GM21515 (cell line): ENCODE data around the gene PKD2L1.
"Not testable (repeated sequence)": the region's sequence is repeated elsewhere in the genome, so short reads cannot be mapped to it uniquely, and the experiment has no call there.

Experiments used
- ATAC-seq: cut with Tn5 transposase; IDR thresholded peaks from one replicate; pipeline ENCODE4 v1.9.1; 2021; ENCODE audit not compliant: unreplicated experiment

Gene PKD2L1

DNA sequence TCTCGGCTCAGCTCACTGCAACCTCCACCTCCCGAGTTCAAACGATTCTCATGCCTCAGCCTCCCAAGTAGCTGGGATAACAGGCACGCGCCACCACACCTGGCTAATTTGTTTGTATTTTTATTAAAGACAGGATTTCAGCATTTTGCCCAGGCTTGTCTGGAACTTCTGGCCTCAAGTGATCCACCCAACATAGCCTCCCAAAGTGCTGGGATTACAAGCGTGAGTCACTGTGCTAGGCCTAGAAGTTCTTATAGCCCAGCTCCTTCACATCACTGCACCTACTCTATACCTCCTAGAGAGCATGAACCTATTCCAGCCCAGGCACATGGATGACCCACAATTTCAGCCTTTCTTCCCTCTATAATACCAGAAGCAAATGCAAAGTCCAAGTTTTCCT lies 42.3 kb downstream of the PKD2L1 start:
- ATAC-seq, result no peak

DNA sequence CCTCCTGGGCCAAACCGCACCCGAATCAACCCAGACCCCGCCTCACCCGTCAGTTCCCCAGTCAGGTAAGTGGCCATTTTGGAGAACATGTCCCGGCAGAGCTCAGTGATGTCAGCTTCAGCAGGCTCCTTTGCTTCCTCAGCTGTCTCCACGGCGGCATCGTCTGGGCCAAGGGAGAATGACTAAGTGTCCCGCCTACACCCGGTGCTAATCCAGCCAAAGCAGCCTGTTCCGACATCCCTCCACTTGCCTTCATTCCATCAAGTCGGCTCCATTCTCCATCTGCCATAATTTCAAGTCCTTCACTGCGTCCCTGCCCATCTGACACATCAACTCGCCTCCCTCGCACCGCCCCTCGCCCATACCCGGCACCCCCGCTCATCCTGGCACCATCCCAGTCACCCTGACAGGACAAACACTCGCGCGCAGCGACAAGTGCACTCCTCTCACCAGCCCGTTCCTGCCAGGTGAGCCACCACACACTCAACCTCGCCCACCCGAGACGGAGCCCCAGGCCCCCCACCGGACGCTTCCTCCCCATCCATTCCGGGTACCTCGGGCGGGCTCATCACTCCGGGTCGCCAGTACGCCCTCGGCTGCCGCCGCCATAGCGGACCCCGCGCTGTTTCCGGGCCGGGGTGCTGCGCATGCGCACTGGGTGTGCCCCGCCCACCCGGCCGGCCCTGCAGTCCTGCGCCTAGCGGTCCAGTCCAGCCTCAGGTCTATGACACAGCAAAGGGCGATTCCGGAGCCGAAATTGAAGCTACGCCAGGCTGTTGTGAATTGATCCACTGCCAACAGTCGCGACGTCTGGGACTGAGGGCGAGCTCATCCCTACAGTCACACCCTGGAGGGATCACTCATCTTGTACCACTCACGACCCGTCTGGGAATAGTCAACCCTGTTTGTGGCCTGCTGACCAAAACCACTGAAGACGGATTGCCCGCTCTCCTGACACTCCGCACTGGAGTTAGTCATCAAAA lies 43.7 kb downstream of the PKD2L1 start, which contains the start of gene BLOC1S2:
Gene BLOC1S2 (minus strand): TSS at position 630 of the 983 bp plus-strand sequence. CDS start 21 bp downstream, at position 609.
- peak; percentile 80 for ATAC-seq

DNA sequence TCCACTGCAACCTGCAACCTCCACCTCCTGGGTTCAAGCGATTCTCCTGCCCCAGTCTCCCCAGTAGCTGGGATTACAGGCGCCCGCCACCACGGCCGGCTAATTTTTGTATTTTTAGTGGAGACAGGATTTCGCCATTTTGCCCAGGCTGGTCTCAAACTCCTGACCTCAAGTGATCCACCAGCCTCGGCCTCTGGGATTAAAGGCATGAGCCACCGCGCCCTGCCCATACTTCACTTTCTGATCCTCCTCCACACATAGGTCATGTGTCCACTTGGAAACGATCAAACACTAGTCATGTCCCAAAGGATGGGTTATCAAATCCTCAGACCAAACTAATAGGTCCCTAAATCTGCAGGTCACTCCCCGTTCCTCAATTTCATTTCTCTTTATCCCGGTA lies 44.7 kb downstream of the PKD2L1 start:
- not testable (repeated sequence) for ATAC-seq

DNA sequence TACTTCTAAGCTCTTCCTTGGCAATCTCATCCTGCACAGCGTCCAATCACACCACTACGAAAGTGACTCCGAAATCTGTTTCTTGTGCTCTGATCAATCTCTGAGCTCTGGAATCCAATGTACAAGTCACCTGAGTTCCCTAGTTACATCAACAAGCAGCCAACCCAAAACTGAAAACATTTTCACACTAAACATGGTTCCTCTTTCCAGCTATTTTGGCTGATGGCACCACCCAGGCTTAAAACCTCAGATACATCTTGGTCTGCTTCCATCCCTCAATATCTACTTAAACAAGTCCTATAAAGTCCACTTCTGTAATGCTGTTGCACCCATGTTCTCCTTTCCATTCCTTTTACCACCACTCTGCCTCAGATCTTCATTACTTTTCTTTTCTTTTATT lies 47.1 kb downstream of the PKD2L1 start:
- ATAC-seq, result no peak

DNA sequence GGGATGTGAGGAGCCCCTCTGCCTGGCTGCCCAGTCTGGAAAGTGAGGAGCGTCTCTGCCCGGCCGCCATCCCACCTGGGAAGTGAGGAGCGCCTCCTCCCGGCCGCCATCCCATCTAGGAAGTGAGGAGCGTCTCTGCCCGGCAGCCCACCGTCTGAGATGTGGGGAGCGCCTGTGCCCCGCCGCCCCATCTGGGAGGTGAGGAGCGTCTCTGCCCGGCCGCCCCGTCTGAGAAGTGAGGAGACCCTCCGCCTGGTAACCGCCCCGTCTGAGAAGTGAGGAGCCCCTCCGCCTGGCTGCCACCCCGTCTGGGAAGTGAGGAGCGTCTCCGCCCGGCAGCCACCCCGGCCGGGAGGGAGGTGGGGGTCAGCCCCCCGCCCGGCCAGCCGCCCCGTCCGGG lies 53.1 kb downstream of the PKD2L1 start:
- not testable (repeated sequence) for ATAC-seq

DNA sequence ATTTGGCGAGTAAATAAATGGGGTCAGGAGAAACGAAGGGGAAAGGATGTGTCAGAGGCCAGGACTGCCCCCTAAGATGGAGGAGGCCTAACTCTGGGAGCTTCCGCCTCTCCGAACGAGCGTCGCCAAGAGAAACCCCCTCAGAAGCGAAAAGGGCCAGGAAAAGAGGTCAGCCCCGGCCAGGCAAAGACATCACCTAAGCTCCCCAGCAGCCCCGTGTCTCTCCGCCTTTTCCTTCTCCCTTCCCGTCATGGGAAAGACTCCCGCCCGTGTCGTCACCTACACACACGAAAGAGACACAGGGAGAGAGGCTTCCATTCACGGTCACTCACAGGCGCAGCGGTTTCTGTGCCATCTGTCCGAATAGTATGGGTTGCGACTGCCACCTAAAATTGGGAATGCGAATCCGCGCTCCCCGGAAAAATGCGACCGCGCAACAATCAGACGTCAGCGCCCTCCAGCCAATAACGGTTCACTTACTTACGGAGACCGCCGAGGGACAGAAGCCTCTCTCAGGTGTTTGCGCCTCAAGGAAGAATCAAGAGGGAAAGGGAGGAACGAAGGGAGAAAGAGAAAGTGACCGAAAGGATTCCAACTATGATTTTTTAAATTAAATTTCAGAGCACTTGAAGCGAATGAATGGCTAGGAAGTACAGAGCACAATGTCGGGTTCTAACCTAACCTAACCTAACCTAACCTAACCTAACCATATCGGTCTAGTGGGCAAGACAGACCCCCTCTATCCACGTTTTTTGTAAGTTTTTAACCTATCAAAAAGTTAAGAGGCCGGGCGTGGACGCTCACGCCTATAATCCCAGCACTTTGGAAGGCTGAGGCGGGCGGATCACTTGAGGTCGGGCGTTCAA lies 62.6 kb downstream of the PKD2L1 start, which contains the start of gene CWF19L1:
Gene CWF19L1 (minus strand): TSS at position 400 of the 866 bp plus-strand sequence. CDS start 45 bp downstream, at position 355.
- peak; percentile 71 for ATAC-seq

DNA sequence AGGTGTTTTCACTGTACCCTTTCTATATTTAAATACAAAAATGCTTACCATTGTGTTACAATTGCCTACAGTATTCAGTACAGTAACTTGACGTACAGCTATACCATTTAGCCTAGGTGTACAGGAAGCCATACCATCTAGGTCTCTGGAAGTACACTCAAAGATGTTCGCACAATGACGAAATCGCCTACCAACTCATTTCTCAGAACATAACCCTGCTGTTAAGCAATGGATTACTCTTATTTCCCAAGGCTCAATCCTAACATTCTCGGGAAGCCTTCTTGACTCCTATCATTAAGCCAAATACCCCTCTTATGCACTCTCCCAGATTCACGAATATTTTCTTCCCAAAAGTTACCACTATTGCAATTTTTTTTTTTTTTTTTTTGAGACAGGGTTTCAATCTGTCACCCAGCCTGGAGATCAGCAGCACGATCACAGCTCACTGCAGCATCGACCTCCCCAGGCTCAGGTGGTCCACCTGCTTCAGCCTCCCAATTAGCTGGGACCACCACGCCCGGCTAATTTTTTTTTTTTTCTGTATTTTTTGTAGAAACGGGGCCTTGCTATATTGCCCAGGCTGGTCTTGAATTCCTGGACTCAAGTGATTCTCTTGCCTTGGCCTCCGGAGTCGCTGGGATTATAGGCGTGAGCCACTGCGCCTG lies 64.1 kb downstream of the PKD2L1 start:
- no peak for ATAC-seq

DNA sequence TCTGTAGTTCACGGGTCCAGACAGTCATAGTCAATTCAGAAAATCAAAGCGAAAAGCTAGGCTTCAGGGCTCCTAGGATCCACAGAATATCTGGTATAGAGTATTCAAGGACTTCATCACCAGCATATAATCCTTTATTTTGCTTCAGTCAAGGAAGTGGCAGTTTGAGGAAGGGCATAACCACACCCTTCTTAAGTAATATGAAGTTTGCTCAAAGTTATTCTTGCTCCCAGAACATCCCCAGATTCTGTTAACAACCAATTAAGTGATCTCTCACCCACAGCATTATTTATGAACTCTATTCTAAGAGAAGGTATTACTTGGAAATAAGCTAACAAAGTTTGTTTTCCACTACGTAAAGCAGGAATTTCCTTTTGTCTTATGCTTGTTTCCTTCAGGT lies 75.8 kb downstream of the PKD2L1 start:
- ATAC-seq, result no peak

DNA sequence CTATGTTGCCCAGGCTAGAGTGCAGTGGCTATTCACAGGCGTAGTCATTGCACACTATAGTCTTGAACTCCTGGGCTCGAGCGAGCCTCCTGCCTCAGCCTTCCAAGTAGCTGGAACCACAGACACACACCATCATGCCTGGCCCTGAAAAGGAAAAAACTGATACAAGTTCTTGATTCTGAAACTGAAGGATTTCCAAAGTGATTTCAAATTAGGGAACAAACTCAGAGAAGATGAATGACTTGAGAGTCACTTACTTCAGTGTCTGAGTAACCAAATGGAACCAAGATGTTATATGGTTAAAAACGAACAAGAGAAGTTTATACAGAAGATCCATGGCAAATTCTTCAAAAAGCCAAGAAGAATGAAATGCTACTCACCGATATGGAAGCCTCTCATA lies 77.0 kb downstream of the PKD2L1 start:
- no peak for ATAC-seq

DNA sequence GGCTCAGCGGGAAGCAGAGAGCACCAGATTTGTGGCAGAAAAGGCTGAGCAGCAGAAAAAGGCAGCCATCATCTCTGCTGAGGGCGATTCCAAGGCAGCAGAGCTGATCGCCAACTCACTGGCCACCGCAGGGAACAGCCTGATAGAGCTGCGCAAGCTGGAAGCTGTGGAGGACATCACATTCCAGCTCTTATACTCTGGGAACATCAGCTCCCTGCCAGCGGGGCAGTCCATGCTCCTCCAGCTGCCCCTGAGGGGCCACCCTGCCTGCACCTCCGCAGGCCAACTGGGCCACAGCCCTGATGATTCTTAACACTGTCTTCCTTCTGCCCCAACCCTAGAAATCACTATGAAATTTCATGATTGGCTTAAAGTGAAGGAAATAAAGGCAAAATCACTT lies 81.2 kb downstream of the PKD2L1 start:
- ATAC-seq, result no peak

DNA sequence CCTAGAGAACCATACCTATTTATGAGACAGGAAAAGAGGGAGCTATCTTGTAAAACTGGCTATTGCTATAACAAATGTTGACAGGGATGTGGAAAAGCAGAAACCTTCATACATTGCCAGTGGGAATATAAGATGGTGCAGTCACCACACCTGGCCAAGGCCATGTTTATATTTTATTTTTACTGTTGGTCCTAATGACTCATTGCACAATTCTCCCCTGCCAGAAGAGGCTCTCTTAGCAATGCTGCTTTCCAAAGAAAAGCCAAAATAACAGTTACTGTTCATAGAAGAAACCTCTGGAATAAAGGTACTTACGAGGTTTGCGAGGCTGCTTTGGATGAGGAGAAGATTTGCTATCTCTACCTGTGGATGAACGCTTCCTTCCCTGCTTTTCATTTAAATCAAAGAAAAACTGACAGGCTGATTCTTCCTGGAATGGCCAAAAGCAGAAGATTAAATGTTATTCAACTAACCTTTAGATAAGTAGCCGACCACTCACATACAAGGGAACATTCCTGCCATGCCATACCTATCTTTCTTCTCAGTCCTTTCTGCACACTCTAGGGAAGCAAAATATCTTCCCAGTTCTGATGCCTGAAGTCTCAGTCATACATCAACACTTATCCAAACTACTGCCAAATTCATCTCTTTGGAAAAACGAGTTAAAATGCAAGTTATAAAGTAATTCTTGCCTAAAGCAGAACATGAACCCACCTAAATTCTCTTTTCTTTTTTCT lies 84.4 kb downstream of the PKD2L1 start:
- no peak for ATAC-seq

DNA sequence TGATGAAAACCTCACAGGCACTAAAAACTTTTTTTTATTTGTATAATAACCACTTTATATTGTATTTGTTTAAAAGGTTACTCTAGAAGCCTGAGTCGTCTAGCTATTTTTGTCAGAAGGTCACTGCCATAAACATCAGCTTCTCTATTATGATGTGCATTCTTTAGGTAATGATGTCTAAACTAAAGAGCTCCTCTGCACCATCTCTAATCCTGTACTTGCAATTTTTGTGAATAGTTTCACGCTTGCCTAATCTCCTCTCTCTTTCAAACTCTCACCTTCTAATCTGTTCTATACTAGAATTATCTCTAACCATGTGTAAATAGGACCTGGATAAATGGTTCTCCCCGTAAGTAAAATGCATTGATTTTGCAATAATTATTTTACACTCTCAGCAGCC lies 90.2 kb downstream of the PKD2L1 start:
- ATAC-seq, result no peak

DNA sequence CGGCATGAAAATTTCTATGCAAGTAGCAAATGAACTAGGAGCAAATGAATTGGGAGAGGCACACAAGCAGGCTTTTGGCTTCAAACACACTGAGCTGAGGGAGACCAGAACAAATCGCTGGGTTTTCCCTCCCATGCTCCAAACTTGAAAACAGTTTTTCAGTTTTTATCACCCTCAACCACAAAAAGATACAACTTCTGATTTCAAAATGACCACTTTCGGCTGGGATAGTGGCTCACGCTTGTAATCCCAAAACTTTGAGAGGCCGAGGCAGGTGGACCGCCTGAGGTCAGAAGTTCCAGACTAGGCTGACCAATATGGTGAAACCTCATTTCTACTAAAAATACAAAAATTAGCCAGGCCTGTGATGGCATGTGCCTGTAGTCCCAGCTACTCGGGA lies 91.6 kb downstream of the PKD2L1 start:
- no peak for ATAC-seq
